ENCODE data around the gene PELI2.

DNA sequence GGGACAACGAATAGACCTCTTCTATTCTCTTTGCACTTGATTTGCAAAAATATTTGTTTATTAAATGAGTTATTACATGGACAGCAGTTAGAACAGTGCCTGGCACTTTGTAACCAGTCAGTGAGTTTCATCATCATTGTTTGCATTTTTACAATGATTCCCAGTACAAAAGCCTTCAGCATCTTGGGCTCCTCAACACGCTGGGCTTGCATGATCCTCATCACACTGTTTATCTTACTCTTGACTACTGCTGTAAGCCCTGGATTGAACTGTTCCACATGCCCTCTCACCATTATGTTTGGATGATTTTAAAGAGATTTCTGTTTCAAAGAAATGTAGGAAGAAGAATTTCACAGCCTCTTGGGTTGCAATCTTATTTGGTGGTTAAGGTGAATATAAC, 204.3 kb downstream of the PELI2 start:
- TF ChIP-seq, protein P1, sequence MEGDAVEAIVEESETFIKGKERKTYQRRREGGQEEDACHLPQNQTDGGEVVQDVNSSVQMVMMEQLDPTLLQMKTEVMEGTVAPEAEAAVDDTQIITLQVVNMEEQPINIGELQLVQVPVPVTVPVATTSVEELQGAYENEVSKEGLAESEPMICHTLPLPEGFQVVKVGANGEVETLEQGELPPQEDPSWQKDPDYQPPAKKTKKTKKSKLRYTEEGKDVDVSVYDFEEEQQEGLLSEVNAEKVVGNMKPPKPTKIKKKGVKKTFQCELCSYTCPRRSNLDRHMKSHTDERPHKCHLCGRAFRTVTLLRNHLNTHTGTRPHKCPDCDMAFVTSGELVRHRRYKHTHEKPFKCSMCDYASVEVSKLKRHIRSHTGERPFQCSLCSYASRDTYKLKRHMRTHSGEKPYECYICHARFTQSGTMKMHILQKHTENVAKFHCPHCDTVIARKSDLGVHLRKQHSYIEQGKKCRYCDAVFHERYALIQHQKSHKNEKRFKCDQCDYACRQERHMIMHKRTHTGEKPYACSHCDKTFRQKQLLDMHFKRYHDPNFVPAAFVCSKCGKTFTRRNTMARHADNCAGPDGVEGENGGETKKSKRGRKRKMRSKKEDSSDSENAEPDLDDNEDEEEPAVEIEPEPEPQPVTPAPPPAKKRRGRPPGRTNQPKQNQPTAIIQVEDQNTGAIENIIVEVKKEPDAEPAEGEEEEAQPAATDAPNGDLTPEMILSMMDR (IDR thresholded peaks at IDR 0.05) = no peak
- TF ChIP-seq POLR2A (IDR thresholded peaks at IDR 0.05) = no peak
- TF ChIP-seq EP300 (IDR thresholded peaks at IDR 0.05) = no peak

Measured in ovary (tissue), 3 donors.